T47D (cell line): ENCODE measurements around the gene LZTS2.

Source experiments
- DNase-seq, 2 experiments: peaks; one replicate each; pipeline versions ENCODE4 v3.0.0 to v3.0.0-alpha.2; 2011 to 2012; ENCODE audit warnings: low read depth in 1 of 2, low spot score in 1 of 2
- JUND ChIP-seq: IDR thresholded peaks from 2 replicates; pipeline ENCODE4 v1.6.1; 2012; ENCODE audit warnings: low read depth
- in situ Hi-C: cut with HindIII; loops from 2 replicates; pipeline ENCODE4 v1.10.0; 2016; ENCODE audit warnings: low sequenced_read_pairs, low pct_unique_long_range_greater_than_20kb

The LZTS2 gene

DNA sequence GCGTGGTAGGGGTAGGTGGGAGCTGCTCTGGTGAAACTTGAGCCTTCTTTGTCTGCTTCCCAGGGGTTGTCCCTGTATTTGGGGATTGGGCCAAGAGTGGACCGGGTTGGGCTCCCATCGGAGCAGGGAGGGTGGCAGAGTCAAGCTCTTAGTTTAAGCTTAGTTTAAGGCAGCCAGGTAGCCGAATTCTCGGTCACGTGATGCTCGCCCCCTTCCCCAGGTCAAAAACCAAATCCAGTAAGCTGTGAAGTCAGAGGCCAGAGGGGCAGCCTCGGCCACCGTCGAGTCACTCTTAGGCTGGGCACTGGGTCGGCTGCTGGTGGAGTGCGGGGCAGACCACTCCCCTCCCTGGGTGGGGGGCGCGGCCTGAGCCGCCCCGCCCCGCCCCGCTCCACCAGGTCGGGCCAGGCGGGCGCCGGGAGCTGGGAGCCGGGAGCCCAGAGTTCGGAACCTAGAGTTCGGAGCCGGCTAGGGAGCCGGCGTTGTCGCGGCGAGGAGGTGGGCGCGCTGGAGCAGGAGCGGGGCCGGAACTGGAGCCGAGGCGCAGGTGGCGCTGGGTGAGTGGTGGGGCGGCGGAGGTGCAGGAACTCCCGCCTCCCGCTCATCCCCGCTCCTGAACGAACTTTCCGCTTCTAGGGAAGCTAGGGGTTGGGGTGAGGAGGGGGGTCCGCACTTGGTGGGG, 2.8 kb upstream of the LZTS2 start:
- no peak for TF ChIP-seq JUND
- in situ Hi-C loops: no loop called here
- DNase-seq: peak; percentile 61 to 66

GRCh38 chr10:100997360-100998182, 2.0 kb upstream of the LZTS2 start:
- peak; percentile 92 to 94 for DNase-seq
- no peak for TF ChIP-seq JUND
- in situ Hi-C loops: no loop called here

DNA sequence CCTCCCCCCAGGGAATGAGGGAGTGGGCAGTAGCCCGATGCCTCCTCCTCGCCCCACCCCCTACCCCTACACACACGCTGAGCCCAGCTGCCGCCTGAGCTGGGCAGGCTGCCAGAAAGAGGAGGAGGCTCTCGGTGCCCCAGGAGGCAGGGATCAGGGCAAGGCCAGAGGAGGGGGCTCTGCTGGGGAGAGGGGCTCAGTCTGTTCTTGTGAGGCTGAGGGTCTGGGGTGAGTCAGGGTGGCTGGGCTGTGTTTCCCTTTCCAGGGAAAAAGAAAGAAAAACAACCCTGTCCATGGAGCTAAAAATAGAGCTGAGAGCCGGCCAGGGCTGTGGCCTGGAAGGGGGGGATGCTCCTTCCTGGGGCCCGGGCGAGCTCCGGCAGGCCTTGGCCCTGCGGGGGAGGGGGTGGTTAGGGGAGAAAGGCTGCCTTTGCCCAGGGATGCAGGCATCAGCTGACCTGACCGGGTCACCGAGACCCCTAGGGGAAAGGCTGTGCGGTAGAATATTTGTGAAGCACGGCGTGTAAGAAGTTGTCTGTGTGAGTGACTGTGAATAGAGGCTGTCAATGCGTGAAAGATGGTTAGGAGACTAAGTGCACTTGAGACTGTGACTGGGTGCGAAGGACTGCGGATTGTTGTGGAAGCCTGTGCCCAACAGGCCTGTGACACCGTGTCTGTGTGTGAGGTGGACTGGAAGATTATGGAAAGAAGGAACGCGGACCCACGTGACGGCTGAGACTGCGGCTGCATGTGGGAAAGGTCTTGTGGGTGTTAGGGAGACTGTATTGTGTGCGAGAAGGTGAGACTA, 1.2 kb upstream of the LZTS2 start:
- peak; percentile 85 to 90 for DNase-seq
- in situ Hi-C loops: no loop called here
- no peak for TF ChIP-seq JUND

DNA sequence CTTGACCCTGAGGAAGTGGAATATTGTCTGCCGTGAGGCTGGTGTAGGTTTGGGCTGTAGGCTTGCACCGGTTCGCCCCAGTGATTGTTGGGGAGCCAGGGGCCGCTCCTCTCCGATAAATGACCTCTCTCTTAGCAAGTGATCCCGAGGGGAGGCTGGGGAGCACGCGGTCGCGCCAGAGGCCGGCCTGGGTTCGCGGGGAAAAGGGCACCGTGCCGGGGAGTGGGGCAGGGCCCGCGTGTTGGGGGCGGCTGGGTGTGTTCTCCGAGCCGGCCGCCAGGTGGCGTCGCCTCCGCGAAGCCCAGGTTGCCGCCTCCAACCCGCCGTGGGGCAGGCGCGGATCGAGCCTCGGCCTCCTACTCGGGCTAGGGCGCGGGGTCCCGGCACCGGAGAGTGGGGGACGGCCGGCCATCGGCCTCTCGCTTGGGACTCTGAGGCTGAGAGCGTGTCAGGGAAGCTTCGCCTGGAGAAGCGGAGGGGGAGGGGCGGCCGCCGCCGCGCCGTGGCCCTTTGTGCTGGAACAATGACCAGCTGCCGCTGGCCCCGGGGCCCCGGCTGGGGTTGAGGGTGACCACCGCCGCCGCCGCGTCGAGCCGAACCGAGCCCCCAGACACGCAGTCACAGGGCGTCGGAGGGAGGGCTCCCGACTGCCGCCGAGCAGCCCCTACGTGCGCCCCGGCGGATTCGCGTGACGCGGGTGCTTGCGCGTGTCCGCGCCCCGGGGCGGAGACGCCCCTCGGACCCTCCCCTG, 442 bp upstream of the LZTS2 start:
- peak; percentile 87 to 93 for DNase-seq
- in situ Hi-C loops: no loop called here
- no peak for TF ChIP-seq JUND

GRCh38 chr10:101000127-101000914, 713 bp downstream of the LZTS2 start:
- DNase-seq: peak; percentile 39 to 64
- no peak for TF ChIP-seq JUND
- in situ Hi-C loops: no loop called here

- in situ Hi-C loops: no loop called here
- TF ChIP-seq JUND: no peak
- DNase-seq: peak in 1 of 2 experiments; percentile 52
Measured at GRCh38 chr10:101000915-101001658, 1.5 kb downstream of the LZTS2 start.

- in situ Hi-C loops: no loop called here
- DNase-seq: no peak
- no peak for TF ChIP-seq JUND
Measured at GRCh38 chr10:101001659-101002035, 2.0 kb downstream of the LZTS2 start.

DNA sequence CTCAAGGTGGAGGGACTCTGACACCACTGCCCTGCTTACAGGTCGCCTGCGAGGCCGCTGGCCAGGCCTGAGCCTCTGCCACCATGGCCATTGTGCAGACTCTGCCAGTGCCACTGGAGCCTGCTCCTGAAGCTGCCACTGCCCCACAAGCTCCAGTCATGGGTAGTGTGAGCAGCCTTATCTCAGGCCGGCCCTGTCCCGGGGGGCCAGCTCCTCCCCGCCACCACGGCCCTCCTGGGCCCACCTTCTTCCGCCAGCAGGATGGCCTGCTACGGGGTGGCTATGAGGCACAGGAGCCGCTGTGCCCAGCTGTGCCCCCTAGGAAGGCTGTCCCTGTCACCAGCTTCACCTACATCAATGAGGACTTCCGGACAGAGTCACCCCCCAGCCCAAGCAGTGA, 2.8 kb downstream of the LZTS2 start:
- TF ChIP-seq JUND: no peak
- no peak for DNase-seq
- in situ Hi-C loops: no loop called here

DNA sequence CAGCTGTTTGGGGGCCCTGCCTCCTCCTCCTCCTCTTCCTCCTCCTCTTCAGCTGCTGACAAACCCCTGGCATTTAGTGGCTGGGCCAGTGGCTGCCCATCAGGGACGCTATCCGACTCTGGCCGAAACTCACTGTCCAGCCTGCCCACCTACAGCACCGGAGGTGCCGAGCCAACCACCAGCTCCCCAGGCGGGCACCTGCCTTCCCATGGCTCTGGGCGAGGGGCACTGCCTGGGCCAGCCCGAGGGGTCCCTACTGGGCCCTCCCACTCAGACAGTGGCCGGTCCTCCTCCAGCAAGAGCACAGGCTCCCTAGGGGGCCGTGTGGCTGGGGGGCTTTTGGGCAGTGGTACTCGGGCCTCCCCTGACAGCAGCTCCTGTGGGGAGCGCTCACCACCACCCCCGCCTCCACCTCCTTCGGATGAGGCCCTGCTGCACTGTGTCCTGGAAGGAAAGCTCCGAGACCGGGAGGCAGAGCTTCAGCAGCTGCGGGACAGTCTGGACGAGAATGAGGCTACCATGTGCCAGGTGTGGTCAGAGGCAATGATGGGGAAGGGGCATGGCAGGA, 4.1 kb downstream of the LZTS2 start:
- no peak for DNase-seq
- no peak for TF ChIP-seq JUND
- in situ Hi-C loops: no loop called here

DNA sequence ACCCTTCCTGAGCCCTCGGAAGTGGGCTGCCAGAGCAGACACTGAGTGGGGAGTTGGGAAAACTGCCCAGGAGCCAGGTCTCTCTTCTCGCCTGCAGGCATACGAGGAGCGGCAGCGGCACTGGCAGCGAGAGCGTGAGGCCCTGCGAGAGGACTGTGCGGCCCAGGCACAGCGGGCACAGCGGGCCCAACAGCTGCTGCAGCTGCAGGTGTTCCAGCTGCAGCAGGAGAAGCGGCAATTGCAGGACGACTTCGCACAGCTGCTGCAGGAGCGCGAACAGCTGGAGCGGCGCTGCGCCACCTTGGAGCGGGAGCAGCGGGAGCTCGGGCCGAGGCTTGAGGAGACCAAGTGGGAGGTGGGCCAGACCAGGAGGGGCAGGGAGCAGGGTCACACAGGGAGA, 5.8 kb downstream of the LZTS2 start:
- DNase-seq: no peak
- TF ChIP-seq JUND: no peak
- in situ Hi-C loops: no loop called here
